PC-9 (cell line): ENCODE results near the gene SKA1.

Source experiments
- EZH2 ChIP-seq: fragments of 200-600 bp; sonication (generic); IDR thresholded peaks from 2 replicates; pipeline ENCODE4 v1.8.0; 2017; ENCODE audit warnings: antibody characterized with exemption, low read depth
- TF ChIP-seq, protein P1 (sequence below): fragments of 200-600 bp; sonication (generic); conservative IDR thresholded peaks from 2 replicates; pipeline ENCODE4 v1.6.1; 2017; ENCODE audit warnings: mixed run types, antibody characterized with exemption, mild to moderate bottlenecking, moderate library complexity

DNA sequence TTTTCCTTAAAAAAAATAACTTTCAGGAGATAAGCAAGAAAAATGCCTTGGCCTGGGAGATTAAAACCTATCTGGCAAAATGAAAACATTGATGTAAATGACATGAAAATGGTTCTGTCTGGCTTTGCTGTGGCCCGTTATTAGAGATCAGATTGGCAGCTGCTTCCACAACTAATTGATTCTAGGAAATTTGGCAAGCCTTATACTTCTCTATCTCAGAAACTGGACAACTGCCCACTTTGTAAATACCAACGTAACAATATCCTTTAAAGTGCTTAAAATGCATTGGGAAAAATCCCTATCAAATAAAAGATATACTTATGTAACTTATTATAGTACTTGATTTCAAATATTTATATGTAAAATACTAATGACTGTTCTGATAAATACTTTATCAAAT is 14.2 kb upstream of the SKA1 start:
- TF ChIP-seq, protein P1, sequence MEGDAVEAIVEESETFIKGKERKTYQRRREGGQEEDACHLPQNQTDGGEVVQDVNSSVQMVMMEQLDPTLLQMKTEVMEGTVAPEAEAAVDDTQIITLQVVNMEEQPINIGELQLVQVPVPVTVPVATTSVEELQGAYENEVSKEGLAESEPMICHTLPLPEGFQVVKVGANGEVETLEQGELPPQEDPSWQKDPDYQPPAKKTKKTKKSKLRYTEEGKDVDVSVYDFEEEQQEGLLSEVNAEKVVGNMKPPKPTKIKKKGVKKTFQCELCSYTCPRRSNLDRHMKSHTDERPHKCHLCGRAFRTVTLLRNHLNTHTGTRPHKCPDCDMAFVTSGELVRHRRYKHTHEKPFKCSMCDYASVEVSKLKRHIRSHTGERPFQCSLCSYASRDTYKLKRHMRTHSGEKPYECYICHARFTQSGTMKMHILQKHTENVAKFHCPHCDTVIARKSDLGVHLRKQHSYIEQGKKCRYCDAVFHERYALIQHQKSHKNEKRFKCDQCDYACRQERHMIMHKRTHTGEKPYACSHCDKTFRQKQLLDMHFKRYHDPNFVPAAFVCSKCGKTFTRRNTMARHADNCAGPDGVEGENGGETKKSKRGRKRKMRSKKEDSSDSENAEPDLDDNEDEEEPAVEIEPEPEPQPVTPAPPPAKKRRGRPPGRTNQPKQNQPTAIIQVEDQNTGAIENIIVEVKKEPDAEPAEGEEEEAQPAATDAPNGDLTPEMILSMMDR = no peak
- no peak for TF ChIP-seq EZH2
